Ectodermal cell (in vitro differentiated cells): ENCODE results near the gene ORC6.

ENCODE experiments used
- H3K27ac ChIP-seq: 2 replicates; pipeline ENCODE4 v1.7.0; 2013; ENCODE audit warnings: mild to moderate bottlenecking, low read depth, low read length; ENCODE audit not compliant: insufficient read depth, poor library complexity, severe bottlenecking
- H3K27me3 ChIP-seq: 2 replicates; pipeline ENCODE4 v1.7.0; 2013; ENCODE audit warnings: mild to moderate bottlenecking, low read length; ENCODE audit not compliant: insufficient read depth, control insufficient read depth, poor library complexity, severe bottlenecking
- H3K36me3 ChIP-seq: one replicate; pipeline ENCODE4 v1.7.0; 2013; ENCODE audit warnings: low read length; ENCODE audit not compliant: control insufficient read depth, insufficient read depth
- H3K4me1 ChIP-seq: one replicate; pipeline ENCODE4 v1.7.0; 2013; ENCODE audit warnings: low read length; ENCODE audit not compliant: control insufficient read depth, insufficient read depth
- H3K4me3 ChIP-seq: 2 replicates; pipeline ENCODE4 v1.7.0; 2013; ENCODE audit warnings: low read depth, low read length, control low read depth; ENCODE audit not compliant: insufficient read depth
- H3K9me3 ChIP-seq: 2 replicates; pipeline ENCODE4 v1.7.0; 2013; ENCODE audit warnings: mild to moderate bottlenecking, low read length, moderate library complexity; ENCODE audit not compliant: control insufficient read depth
- WGBS, 2 experiments: methylation state at CpG; one replicate each; pipeline ENCODE4 v1.1.7; 2013; ENCODE audit warnings: missing lambda C conversion rate in 2 of 2; 5-methylcytosine and 5-hydroxymethylcytosine counted together

The ORC6 gene

GRCh38 chr16:46746821-46747776 lies 57.6 kb downstream of the ORC6 start:
- no peak overlapping the region for H3K27ac ChIP-seq

More at GRCh38 chr16:46746821-46747776, 57.6 kb downstream of the ORC6 start:
- Histone ChIP-seq H3K4me1 (peaks cover 20% of the 10 kb centered on the region), H3K27me3 (no peaks in the 10 kb centered on the region), H3K36me3 (no peaks in the 10 kb centered on the region), H3K4me3 (no peak overlapping the region), H3K9me3 (no peaks in the 10 kb centered on the region)
- WGBS, 2 experiments, result 69 to 77% methylated on average over 15 of the region's 15 CpGs
